ENCODE measurements around the gene IGFBPL1. TPM values are rescaled to one million over a fixed set of nuclear protein-coding genes. Genes with fewer than 3 reads are reported as not detected.

IGFBPL1 gene
- total RNA-seq = 1.8 and 8.6 TPM in 2 replicates

GRCh38 chr9:38423973-38424843 lies at the start of gene IGFBPL1:
TSS of gene IGFBPL1 (minus strand) at chr9:38424454. CDS start at chr9:38424424, 30 bp downstream.

GRCh38 chr9:38392235-38393127 lies 31.8 kb downstream of the IGFBPL1 start, which contains the start of gene ALDH1B1:
TSS of gene ALDH1B1 (plus strand) at chr9:38392702. CDS start at chr9:38395749, 3,047 bp downstream.

Other genes with a start within 250 kb of the IGFBPL1 start
- gene ALDH1B1, start 31.8 kb downstream of the IGFBPL1 start, total RNA-seq = 74.2 and 88.2 TPM in 2 replicates
- gene ANKRD18A, start 196.1 kb upstream of the IGFBPL1 start, total RNA-seq = 1.9 and 64.0 TPM in 2 replicates